Fibroblast of lung (primary cell): ENCODE data around the gene VN1R4.

Experiments
- CTCF ChIP-seq, 2 donors: IDR thresholded peaks in 1 of 2; conservative IDR thresholded peaks in 1 of 2; 1 replicate in 1 of 2; 2 replicates in 1 of 2; pipeline ENCODE4 v1.5.1; 2011 to 2012; ENCODE audit warnings: low read length in 2 of 2, control low read depth in 1 of 2, inconsistent platforms in 1 of 2, low read depth in 1 of 2, mild to moderate bottlenecking in 1 of 2
- EZH2 ChIP-seq: IDR thresholded peaks from 2 replicates; pipeline ENCODE4 v1.5.1; 2012; ENCODE audit warnings: low read length, control low read depth, mild to moderate bottlenecking; ENCODE audit errors: missing control alignments

GRCh38 chr19:53224606-53225005 lies 42.9 kb downstream of the VN1R4 start:
- TF ChIP-seq EZH2 = no peak
- TF ChIP-seq CTCF (conservative IDR thresholded peaks at IDR 0.05 in 1 of 2, IDR thresholded peaks at IDR 0.05 in 1 of 2; ENCODE audit: low read depth in 1 of 2, low read length in 2 of 2) = no peak
